SJCRH30 (cell line): ENCODE measurements around the gene ADH1C. TPM values are rescaled to one million over a fixed set of nuclear protein-coding genes. Genes with fewer than 3 reads are reported as not detected.
"Not testable (repeated sequence)": the region's sequence is repeated elsewhere in the genome, so short reads cannot be mapped to it uniquely, and the experiment has no call there.

Source experiments
- DNase-seq, 2 experiments: peaks; one replicate each; pipeline ENCODE4 v3.0.0-alpha.2; 2015 to 2020
- H3K27ac ChIP-seq: fragments of 250-450 bp; sonication (Bioruptor Pico); 2 replicates; pipeline ENCODE4 v1.5.1; 2020; ENCODE audit warnings: mild to moderate bottlenecking, moderate library complexity
- H3K27me3 ChIP-seq: fragments of 250-450 bp; sonication (Bioruptor Pico); 2 replicates; pipeline ENCODE4 v1.5.1; 2020; ENCODE audit warnings: mild to moderate bottlenecking, moderate library complexity
- H3K36me3 ChIP-seq: fragments of 250-450 bp; sonication (Bioruptor Pico); 2 replicates; pipeline ENCODE4 v1.5.1; 2020; ENCODE audit warnings: mild to moderate bottlenecking, moderate library complexity
- H3K4me1 ChIP-seq: fragments of 250-450 bp; sonication (Bioruptor Pico); 2 replicates; pipeline ENCODE4 v1.5.1; 2020; ENCODE audit warnings: mild to moderate bottlenecking, moderate library complexity
- H3K4me3 ChIP-seq: fragments of 250-450 bp; sonication (Bioruptor Pico); 2 replicates; pipeline ENCODE4 v1.5.1; 2020; ENCODE audit warnings: mild to moderate bottlenecking, moderate library complexity
- H3K9me3 ChIP-seq: fragments of 250-450 bp; sonication (Bioruptor Pico); replicated peaks from 2 replicates; pipeline ENCODE4 v1.5.1; 2020; ENCODE audit warnings: mild to moderate bottlenecking, moderate library complexity
- total RNA-seq: library from RNA; depleted of rRNA; stranded (reverse); fragments of >200 nt; shearing (Covaris generic); gene quantifications from 2 replicates; pipeline ENCODE4 v1.2.3, GENCODE V29; 2014

Gene ADH1C
- total RNA-seq, 1 experiment from 2014 or later: not detected

GRCh38 chr4:99334880-99335279 is 17.7 kb downstream of the ADH1C start:
- no peaks in the 10 kb centered on the region for H3K9me3 ChIP-seq
- H3K27me3 ChIP-seq: no peaks in the 10 kb centered on the region
- no peak overlapping the region for H3K4me3 ChIP-seq
- no peaks in the 10 kb centered on the region for H3K4me1 ChIP-seq
- no peak for DNase-seq
- no peaks in the 10 kb centered on the region for H3K36me3 ChIP-seq
- no peak overlapping the region for H3K27ac ChIP-seq

DNA sequence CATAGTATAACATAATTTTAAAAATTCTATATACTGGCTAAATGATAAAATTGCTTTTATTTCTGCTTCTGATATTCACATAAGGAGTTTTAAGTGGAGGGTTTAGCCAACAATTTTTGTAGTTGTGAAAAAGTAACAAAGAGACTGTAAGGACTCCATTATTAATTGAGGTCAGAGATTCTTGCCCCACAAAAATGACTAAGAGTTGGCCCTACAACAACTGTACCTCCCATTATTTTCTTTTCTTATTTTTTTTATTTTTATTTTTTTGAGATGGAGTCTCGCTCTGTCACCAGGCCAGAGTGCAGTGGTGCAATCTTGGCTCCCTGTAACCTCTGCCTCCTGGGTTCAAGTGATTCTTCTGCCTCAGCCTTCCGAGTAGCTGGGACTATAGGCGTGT is 21.9 kb downstream of the ADH1C start:
- H3K27ac ChIP-seq: no peak overlapping the region
- H3K4me1 ChIP-seq: no peaks in the 10 kb centered on the region
- DNase-seq: no peak
- H3K9me3 ChIP-seq: no peaks in the 10 kb centered on the region
- H3K4me3 ChIP-seq: no peak overlapping the region
- H3K36me3 ChIP-seq: no peaks in the 10 kb centered on the region
- H3K27me3 ChIP-seq: no peaks in the 10 kb centered on the region

DNA sequence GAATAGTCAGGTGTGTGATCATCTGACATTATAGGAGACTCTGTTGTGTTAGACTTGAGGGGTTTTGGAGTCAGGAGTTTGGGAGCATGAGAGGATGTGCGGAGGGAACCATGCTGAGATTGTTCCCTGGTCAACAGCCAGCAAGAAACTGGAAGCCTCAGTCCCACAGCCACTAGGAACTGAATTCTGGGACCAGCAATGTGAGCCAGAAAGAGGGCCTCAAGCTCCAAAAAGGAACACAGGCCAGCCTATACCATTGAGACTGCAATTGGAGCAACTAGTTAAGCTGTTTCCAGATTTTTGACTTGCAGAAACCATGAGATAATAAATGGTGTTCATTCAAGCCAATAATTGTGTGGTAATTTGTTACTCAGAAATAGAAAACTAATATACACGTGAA is 22.7 kb downstream of the ADH1C start:
- H3K4me1 ChIP-seq: no peaks in the 10 kb centered on the region
- no peak for DNase-seq
- H3K27me3 ChIP-seq: no peaks in the 10 kb centered on the region
- no peaks in the 10 kb centered on the region for H3K9me3 ChIP-seq
- no peaks in the 10 kb centered on the region for H3K36me3 ChIP-seq
- no peak overlapping the region for H3K27ac ChIP-seq
- H3K4me3 ChIP-seq: no peak overlapping the region

GRCh38 chr4:99324979-99325378 is 27.6 kb downstream of the ADH1C start:
- no peaks in the 10 kb centered on the region for H3K4me1 ChIP-seq
- no peaks in the 10 kb centered on the region for H3K27me3 ChIP-seq
- no peaks in the 10 kb centered on the region for H3K9me3 ChIP-seq
- H3K27ac ChIP-seq: no peak overlapping the region
- H3K36me3 ChIP-seq: no peaks in the 10 kb centered on the region
- H3K4me3 ChIP-seq: no peak overlapping the region
- DNase-seq: no peak

GRCh38 chr4:99324361-99324760 is 28.2 kb downstream of the ADH1C start:
- Histone ChIP-seq H3K27me3 (no peaks in the 10 kb centered on the region), H3K36me3 (no peaks in the 10 kb centered on the region), H3K4me1 (no peaks in the 10 kb centered on the region), H3K27ac (no peak overlapping the region), H3K9me3 (no peaks in the 10 kb centered on the region), H3K4me3 (no peak overlapping the region)
- no peak for DNase-seq

GRCh38 chr4:99323756-99324155 is 28.8 kb downstream of the ADH1C start:
- H3K9me3 ChIP-seq: no peaks in the 10 kb centered on the region
- H3K36me3 ChIP-seq: no peaks in the 10 kb centered on the region
- H3K27ac ChIP-seq: no peak overlapping the region
- no peak overlapping the region for H3K4me3 ChIP-seq
- no peak for DNase-seq
- H3K4me1 ChIP-seq: no peaks in the 10 kb centered on the region
- H3K27me3 ChIP-seq: no peaks in the 10 kb centered on the region

DNA sequence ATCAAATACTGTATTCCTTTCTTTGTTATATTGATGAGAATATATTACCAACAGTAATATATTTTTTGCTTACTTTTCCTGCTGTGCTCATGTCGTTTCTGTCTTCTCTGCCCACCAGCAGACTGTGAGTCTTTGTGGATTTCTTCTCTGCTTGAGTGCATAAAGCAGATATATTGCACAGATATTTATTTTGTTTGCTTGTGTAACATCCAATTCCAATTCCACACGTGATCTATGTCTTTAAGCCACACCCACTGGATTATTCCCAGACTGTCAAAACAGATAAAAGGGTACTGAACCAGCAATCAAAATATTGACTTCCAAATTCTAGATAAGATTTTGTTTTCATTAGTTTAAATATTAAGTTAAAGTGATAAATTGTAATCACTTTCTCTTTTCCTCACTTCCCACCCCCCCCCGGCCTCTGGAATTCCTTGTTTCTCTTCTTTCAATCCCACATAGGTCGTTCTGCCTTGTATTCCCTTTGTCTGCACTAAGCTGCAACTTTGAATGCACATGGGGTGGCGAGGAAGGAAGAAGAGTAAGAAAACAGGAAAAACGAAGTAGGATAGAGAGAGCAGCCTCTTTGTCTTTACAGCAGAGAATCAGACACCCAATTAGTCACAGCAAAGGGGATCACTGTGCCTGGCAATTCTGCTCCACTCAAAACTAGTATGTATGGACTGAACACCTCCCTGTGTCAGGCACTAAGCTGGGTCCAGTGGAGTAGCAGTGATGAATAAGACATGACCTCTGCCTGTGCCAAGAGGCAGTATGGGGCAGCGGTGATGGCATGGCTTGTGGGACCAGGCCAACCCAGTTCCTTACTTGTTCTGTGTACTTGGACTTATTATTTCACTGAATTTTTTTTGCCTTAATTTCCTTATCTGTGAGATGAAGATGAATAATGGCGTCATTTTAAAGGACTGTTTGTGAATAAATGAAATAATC is 31.0 kb downstream of the ADH1C start, which contains the start of gene ADH1B:
Gene ADH1B (minus strand): TSS at position 161 of the 951 bp plus-strand sequence. CDS start 70 bp downstream, at position 91.
- H3K27me3 ChIP-seq: no peaks in the 10 kb centered on the region
- no peak within 1 kb of the TSS for H3K27ac ChIP-seq
- H3K36me3 ChIP-seq: no peaks in the 10 kb centered on the region
- no peak for DNase-seq
- no peaks in the 10 kb centered on the region for H3K9me3 ChIP-seq
- H3K4me1 ChIP-seq: no peaks in the 10 kb centered on the region
- H3K4me3 ChIP-seq: no peak within 1 kb of the TSS

DNA sequence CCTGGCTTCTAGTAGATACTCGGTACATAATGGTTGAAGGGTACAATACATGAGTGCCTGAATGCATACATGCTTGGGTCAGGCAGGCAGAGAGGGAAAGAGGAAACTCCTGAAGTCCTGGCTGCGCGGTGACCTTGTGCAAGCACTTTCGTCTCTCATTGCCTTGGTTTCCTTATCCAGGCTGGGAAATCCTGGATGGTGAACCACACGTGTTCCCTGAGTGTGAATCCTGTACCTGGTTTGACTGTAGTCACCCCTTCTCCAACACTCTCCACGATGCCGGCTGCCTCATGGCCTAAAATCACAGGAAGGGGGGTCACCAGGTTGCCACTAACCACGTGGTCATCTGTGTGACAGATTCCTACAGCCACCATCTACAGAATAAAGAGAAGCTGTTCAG is 34.7 kb downstream of the ADH1C start:
- H3K4me3 ChIP-seq, H3K36me3 ChIP-seq, DNase-seq, H3K4me1 ChIP-seq, H3K9me3 ChIP-seq, H3K27me3 ChIP-seq, H3K27ac ChIP-seq: not testable (repeated sequence)

- no peaks in the 10 kb centered on the region for H3K9me3 ChIP-seq
- H3K27me3 ChIP-seq: no peaks in the 10 kb centered on the region
- H3K36me3 ChIP-seq: no peaks in the 10 kb centered on the region
- no peak for DNase-seq
- no peaks in the 10 kb centered on the region for H3K4me1 ChIP-seq
- H3K27ac ChIP-seq: no peak overlapping the region
- no peak overlapping the region for H3K4me3 ChIP-seq
Observed at GRCh38 chr4:99317354-99317753, 35.2 kb downstream of the ADH1C start.

DNA sequence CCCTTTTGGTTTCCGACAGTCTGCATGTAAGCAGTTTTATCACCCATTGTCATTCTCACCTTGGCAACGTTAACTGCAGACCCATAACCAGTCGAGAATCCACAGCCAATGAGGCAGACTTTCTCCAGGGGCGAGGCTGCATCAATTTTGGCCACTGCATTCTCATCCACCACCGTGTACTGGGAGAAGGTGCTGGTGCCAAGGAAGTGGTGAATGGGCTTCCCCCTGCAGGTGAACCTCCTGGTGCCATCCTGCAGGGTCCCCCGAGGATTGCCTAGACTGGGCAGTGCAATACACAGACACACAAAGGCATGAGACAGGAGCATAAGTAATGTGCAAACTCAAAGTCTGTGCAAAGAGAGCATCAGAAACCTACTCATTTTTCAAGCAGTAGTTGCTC is 36.7 kb downstream of the ADH1C start:
- Histone ChIP-seq H3K36me3 (no peaks in the 10 kb centered on the region), H3K4me1 (no peaks in the 10 kb centered on the region), H3K27me3 (no peaks in the 10 kb centered on the region), H3K27ac (no peak overlapping the region), H3K9me3 (no peaks in the 10 kb centered on the region), H3K4me3 (no peak overlapping the region)
- DNase-seq: no peak

GRCh38 chr4:99314211-99314610 is 38.3 kb downstream of the ADH1C start:
- H3K36me3 ChIP-seq: no peaks in the 10 kb centered on the region
- no peaks in the 10 kb centered on the region for H3K9me3 ChIP-seq
- H3K27ac ChIP-seq: no peak overlapping the region
- no peak for DNase-seq
- H3K4me3 ChIP-seq: no peak overlapping the region
- H3K27me3 ChIP-seq: no peaks in the 10 kb centered on the region
- H3K4me1 ChIP-seq: no peaks in the 10 kb centered on the region

DNA sequence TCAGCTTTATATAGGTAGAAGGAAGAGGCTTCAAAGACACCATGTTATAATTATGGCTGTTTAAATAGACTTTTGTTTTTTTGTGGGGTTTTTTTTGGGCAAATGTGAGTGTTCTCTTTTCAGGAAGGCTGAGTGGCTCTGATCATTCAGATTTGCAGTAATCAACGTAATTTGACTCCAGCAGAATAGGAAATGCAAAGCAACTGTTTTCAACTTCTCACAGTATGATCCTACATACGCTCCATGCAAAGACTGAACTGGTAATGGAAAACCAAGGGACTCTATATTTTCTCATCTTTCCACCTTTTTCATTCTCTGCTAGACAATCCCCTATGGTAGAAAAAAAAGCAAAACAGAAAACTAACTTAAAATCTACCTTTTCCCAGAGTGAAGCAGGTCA is 42.2 kb downstream of the ADH1C start:
- no peaks in the 10 kb centered on the region for H3K9me3 ChIP-seq

DNA sequence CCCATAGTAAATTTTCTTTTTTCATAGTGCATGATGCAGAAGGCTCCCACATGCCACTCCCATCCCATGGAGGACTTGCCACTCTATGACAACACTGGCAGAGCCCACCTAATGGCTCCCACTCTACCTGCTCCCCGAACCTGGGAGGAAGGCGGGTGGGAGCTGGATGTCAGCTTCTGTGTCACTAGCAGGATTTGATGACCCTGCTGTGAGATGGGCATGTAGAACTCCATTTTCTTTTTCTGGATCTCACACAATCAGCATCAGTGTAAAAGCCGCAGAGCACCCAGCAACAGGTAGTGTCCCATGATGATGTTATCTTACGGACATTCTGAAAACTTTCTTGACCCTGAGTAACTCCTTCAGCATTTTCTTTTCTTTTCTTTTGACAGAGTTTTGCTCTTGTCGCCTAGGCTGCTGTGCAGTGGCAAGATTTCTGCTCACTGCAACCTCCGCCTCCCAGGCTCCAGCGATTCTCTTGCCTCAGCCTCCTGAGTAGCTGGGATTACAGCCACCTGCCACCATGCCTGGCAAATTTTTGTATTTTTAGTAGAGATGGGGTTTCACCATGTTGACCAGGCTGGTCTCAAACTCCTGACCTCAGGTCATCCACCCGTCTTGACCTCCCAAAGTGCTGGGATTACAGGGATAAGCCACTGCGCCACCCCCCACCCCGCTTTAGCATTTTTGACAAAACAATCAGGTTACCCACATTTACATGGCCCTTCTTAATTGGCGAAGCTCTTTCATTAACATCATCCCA is 46.7 kb downstream of the ADH1C start:
- Histone ChIP-seq H3K9me3 (no peaks in the 10 kb centered on the region), H3K27me3 (no peaks in the 10 kb centered on the region), H3K36me3 (no peaks in the 10 kb centered on the region), H3K27ac (no peak overlapping the region), H3K4me3 (no peak overlapping the region), H3K4me1 (no peaks in the 10 kb centered on the region)
- no peak for DNase-seq

More for the DNA sequence above, 42.2 kb downstream of the ADH1C start:
- no peaks in the 10 kb centered on the region for H3K36me3 ChIP-seq
- H3K4me3 ChIP-seq: no peak overlapping the region
- no peaks in the 10 kb centered on the region for H3K4me1 ChIP-seq
- no peaks in the 10 kb centered on the region for H3K27me3 ChIP-seq
- no peak overlapping the region for H3K27ac ChIP-seq
- DNase-seq: no peak

DNA sequence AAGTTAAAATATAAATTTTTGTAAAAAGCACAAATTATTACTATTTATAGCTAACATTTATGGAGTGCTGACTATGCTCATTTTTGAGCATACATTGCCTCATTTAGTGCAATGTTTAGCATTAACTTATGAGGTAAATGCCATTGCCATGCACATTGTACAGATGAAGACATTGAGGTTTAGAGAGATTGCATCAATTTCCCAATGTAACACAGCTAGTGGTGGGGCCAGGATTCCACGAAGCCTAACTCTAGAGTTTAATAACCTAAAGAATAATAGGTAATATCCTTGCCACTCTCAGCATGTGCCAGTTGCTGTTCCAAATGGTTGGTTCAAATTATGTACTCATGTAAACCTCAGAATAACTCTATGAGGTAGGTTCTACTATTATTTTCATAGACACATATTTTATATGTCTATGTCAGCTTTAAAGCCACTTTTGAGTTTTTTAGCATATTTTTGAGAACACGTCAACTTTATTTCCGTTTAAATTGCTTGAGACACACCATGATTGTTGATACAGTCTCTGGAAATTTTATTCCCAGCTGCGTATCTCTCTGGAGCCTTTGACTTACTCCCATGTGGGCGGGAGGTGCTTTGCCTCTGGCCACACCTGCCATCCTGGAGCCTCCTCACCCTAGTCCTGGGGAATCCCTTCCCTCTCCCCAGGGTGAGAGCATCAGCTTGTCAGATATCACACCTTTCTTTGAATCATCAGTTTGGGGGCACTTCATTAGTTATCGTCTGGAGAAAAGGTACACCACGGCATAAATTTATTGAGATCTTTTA is 51.0 kb downstream of the ADH1C start:
- Histone ChIP-seq H3K9me3 (no peaks in the 10 kb centered on the region), H3K4me1 (peaks cover 2% of the 10 kb centered on the region), H3K4me3 (no peak overlapping the region), H3K27me3 (no peaks in the 10 kb centered on the region), H3K36me3 (no peaks in the 10 kb centered on the region), H3K27ac (no peak overlapping the region)
- DNase-seq: no peak

DNA sequence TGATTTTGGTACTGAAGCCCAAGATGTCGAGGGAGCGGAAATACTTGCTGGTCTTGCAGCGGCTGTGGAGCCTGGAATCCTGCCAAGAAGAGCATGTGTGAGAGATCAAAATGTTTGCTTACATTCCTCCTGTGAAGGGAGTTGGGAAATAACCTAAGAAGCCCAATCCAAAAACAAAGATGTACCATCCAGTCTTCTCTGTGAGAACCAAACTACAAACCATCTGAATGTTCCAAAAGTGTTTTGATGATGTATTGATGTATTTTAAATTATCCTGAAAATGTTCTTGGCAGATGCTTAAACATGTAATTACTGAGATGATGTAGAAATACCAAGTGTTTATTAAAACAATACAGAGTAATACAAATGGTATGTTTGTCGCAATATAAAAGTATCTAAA is 51.6 kb downstream of the ADH1C start:
- H3K36me3 ChIP-seq: no peaks in the 10 kb centered on the region
- peaks cover 2% of the 10 kb centered on the region for H3K4me1 ChIP-seq
- H3K27ac ChIP-seq: no peak overlapping the region
- DNase-seq: peak; percentile 67 to 75
- no peak overlapping the region for H3K4me3 ChIP-seq
- no peaks in the 10 kb centered on the region for H3K27me3 ChIP-seq
- H3K9me3 ChIP-seq: no peaks in the 10 kb centered on the region
